CD14-positive monocyte (primary cell): ENCODE data around the gene RMRP. TPM values are rescaled to one million over a fixed set of nuclear protein-coding genes. Genes with fewer than 3 reads are reported as not detected.
A peak's percentile ranks its signal among the peaks of the same experiment; 100 is the strongest.

ENCODE experiments used
- DNase-seq, 3 donors: peaks; one replicate each; pipeline ENCODE4 v3.0.0-alpha.2; 2011 to 2022
- H2AFZ ChIP-seq: 2 replicates; pipeline ENCODE4 v1.6.0; 2012; ENCODE audit warnings: mild to moderate bottlenecking, low read depth, low read length, inconsistent platforms; ENCODE audit not compliant: insufficient read depth, poor library complexity, severe bottlenecking
- H3K27ac ChIP-seq, 2 donors: 1 replicate in 1 of 2; 2 replicates in 1 of 2; pipeline ENCODE4 v1.5.1; 2012 to 2013; ENCODE audit warnings: low read length in 2 of 2, control low read depth in 1 of 2, inconsistent platforms in 1 of 2, low read depth in 1 of 2, mild to moderate bottlenecking in 1 of 2
- H3K27me3 ChIP-seq, 2 donors: one replicate each; pipeline versions ENCODE4 v1.6.0 to v1.6.1; 2011 to 2013; ENCODE audit warnings: low read length in 2 of 2; ENCODE audit not compliant: control insufficient read depth in 2 of 2, insufficient read depth in 2 of 2
- H3K36me3 ChIP-seq, 2 donors: replicated peaks in 1 of 2; 1 replicate in 1 of 2; 2 replicates in 1 of 2; pipeline versions ENCODE4 v1.5.1 to v1.6.1; 2012 to 2013; ENCODE audit warnings: low read length in 2 of 2, control low read depth in 1 of 2, inconsistent platforms in 1 of 2, mild to moderate bottlenecking in 1 of 2; ENCODE audit not compliant: insufficient read depth in 2 of 2, control insufficient read depth in 1 of 2
- H3K4me1 ChIP-seq, 2 donors: 1 replicate in 1 of 2; 2 replicates in 1 of 2; pipeline versions ENCODE4 v1.5.1 to v1.6.1; 2012 to 2013; ENCODE audit warnings: low read length in 2 of 2, control low read depth in 1 of 2, inconsistent platforms in 1 of 2, mild to moderate bottlenecking in 1 of 2, moderate library complexity in 1 of 2; ENCODE audit not compliant: insufficient read depth in 2 of 2, control insufficient read depth in 1 of 2
- H3K4me2 ChIP-seq: replicated peaks from 2 replicates; pipeline ENCODE3; 2012; ENCODE audit warnings: low read length, moderate library complexity, mild to moderate bottlenecking; ENCODE audit not compliant: poor library complexity, severe bottlenecking; ENCODE audit errors: extremely low read depth
- H3K4me3 ChIP-seq, 3 experiments: fragments of 200-600 bp in 1 of 3; sonication (generic) in 1 of 3; replicated peaks in 1 of 3; 1 replicate in 2 of 3; 2 replicates in 1 of 3; pipeline ENCODE4 v1.5.1; 2011 to 2013; ENCODE audit warnings: low read length in 3 of 3, mild to moderate bottlenecking in 3 of 3, control low read depth in 2 of 3, low read depth in 2 of 3, inconsistent platforms in 1 of 3, moderate library complexity in 1 of 3
- H3K79me2 ChIP-seq: 2 replicates; pipeline ENCODE4 v1.6.0; 2012; ENCODE audit warnings: mild to moderate bottlenecking, control low read depth, inconsistent platforms, low read length, moderate library complexity; ENCODE audit not compliant: insufficient read depth
- H3K9ac ChIP-seq: 2 replicates; pipeline ENCODE4 v1.6.0; 2017; ENCODE audit warnings: low read length, mild to moderate bottlenecking; ENCODE audit not compliant: insufficient read depth, poor library complexity, severe bottlenecking
- H3K9me3 ChIP-seq, 2 donors: replicated peaks in 1 of 2; 1 replicate in 1 of 2; 2 replicates in 1 of 2; pipeline versions ENCODE4 v1.5.1 to v1.6.1; 2012 to 2013; ENCODE audit warnings: low read length in 2 of 2, control low read depth in 1 of 2; ENCODE audit not compliant: control insufficient read depth in 1 of 2, insufficient read depth in 1 of 2
- H4K20me1 ChIP-seq: 2 replicates; pipeline ENCODE4 v1.6.0; 2012; ENCODE audit warnings: mild to moderate bottlenecking, low read length, control low read depth, moderate library complexity; ENCODE audit not compliant: insufficient read depth
- H3K27ac Mint-ChIP-seq, 7 donors: one replicate each; pipeline ENCODE4 v1.8.0; 2020; ENCODE audit warnings: mild to moderate bottlenecking in 7 of 7, mixed read lengths in 7 of 7, moderate library complexity in 6 of 7, inconsistent platforms in 2 of 7
- H3K27me3 Mint-ChIP-seq, 3 donors: one replicate each; pipeline ENCODE4 v1.8.0; 2021 to 2022; ENCODE audit warnings: low read depth in 3 of 3, mild to moderate bottlenecking in 3 of 3, mixed read lengths in 3 of 3, moderate library complexity in 3 of 3, inconsistent platforms in 1 of 3
- H3K36me3 Mint-ChIP-seq, 2 donors: one replicate each; pipeline ENCODE4 v1.8.0; 2020; ENCODE audit warnings: mixed read lengths in 2 of 2, inconsistent platforms in 1 of 2, mild to moderate bottlenecking in 1 of 2
- H3K4me1 Mint-ChIP-seq: one replicate; pipeline ENCODE4 v1.8.0; 2020; ENCODE audit warnings: mild to moderate bottlenecking, mixed read lengths
- H3K4me3 Mint-ChIP-seq, 2 donors: one replicate each; pipeline ENCODE4 v1.8.0; 2020; ENCODE audit warnings: mild to moderate bottlenecking in 2 of 2, mixed read lengths in 2 of 2, moderate library complexity in 1 of 2
- H3K9me3 Mint-ChIP-seq, 7 donors: one replicate each; pipeline ENCODE4 v1.8.0; 2020 to 2022; ENCODE audit warnings: mixed read lengths in 7 of 7, mild to moderate bottlenecking in 6 of 7, moderate library complexity in 6 of 7, inconsistent platforms in 2 of 7
- WGBS: methylation state at CpG from one replicate; pipeline ENCODE4 v1.1.5; 2013; ENCODE audit warnings: missing lambda C conversion rate; ENCODE audit not compliant: insufficient coverage; 5-methylcytosine and 5-hydroxymethylcytosine counted together
- intact Hi-C, 2 donors: fragments of 100-400 bp; cut with micrococcal nuclease; formaldehyde crosslinking; loops; one replicate each; pipeline versions ENCODE4 v1.15.0 to v1.15.1; 2023
- polyA plus RNA-seq, 3 donors: library from polyadenylated mRNA; depleted of rRNA in 1 of 3; unstranded in 2 of 3; stranded (reverse) in 1 of 3; fragments of 300-500 nt in 2 of 3; fragments of >200 nt in 1 of 3; fragmentation: Illumina TruSeq in 2 of 3; gene quantifications; 1 replicate in 2 of 3; 2 replicates in 1 of 3; pipeline ENCODE4 v1.2.3, GENCODE V29; 2012 to 2021
- TF ChIP-seq, protein P1 (sequence below): fragments of 200-600 bp; IDR thresholded peaks from one replicate; pipeline ENCODE4 v1.8.0; 2022; ENCODE audit warnings: antibody characterized with exemption, mild to moderate bottlenecking

RMRP gene
- polyA plus RNA-seq, 3 donors, result 13.3 TPM; not detected in 2

DNA sequence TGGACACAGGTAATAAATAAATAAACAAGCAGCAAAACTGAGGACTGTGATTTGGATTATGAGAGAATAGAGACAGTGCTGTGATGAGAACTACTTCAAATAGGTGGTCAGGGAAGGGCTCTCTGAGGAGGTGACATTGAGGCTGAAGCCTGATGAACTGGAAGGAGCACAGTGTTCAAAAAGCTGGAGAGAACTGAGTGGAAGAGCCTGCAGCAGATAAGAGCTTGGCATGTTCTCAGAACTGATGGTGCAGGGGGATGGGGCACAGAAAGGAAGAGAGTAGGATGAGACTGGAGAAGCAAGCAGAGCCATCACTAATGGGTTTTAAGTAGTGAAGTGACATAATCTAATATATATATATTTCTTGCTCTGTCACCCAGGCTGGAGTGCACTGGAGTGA, 43.1 kb upstream of the RMRP start:
- H3K4me2 ChIP-seq, result no peak overlapping the region
- Mint-ChIP-seq H3K4me3 (no peak overlapping the region), H3K4me1 (no peaks in the 10 kb centered on the region), H3K9me3 (peaks cover 0 to 2% (median 0%) of the 10 kb centered on the region in 7 donors), H3K27ac (no peak overlapping the region), H3K27me3 (no peaks in the 10 kb centered on the region), H3K36me3 (peaks cover 0 to 33% of the 10 kb centered on the region in 2 donors)
- H3K4me1 ChIP-seq, result no peaks in the 10 kb centered on the region
- no peak overlapping the region for H3K4me3 ChIP-seq
- TF ChIP-seq, protein P1, sequence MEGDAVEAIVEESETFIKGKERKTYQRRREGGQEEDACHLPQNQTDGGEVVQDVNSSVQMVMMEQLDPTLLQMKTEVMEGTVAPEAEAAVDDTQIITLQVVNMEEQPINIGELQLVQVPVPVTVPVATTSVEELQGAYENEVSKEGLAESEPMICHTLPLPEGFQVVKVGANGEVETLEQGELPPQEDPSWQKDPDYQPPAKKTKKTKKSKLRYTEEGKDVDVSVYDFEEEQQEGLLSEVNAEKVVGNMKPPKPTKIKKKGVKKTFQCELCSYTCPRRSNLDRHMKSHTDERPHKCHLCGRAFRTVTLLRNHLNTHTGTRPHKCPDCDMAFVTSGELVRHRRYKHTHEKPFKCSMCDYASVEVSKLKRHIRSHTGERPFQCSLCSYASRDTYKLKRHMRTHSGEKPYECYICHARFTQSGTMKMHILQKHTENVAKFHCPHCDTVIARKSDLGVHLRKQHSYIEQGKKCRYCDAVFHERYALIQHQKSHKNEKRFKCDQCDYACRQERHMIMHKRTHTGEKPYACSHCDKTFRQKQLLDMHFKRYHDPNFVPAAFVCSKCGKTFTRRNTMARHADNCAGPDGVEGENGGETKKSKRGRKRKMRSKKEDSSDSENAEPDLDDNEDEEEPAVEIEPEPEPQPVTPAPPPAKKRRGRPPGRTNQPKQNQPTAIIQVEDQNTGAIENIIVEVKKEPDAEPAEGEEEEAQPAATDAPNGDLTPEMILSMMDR, result no peak
- no peak for DNase-seq
- no peak overlapping the region for H3K9ac ChIP-seq
- peaks cover 100% of the 10 kb centered on the region for H4K20me1 ChIP-seq
- peaks cover 98 to 100% of the 10 kb centered on the region in 2 donors for H3K36me3 ChIP-seq
- H2AFZ ChIP-seq, result no peak overlapping the region
- intact Hi-C loops, result no loop called here
- H3K27ac ChIP-seq, result no peak overlapping the region
- no peaks in the 10 kb centered on the region for H3K9me3 ChIP-seq
- H3K27me3 ChIP-seq, result no peaks in the 10 kb centered on the region
- H3K79me2 ChIP-seq, result no peaks in the 10 kb centered on the region

DNA sequence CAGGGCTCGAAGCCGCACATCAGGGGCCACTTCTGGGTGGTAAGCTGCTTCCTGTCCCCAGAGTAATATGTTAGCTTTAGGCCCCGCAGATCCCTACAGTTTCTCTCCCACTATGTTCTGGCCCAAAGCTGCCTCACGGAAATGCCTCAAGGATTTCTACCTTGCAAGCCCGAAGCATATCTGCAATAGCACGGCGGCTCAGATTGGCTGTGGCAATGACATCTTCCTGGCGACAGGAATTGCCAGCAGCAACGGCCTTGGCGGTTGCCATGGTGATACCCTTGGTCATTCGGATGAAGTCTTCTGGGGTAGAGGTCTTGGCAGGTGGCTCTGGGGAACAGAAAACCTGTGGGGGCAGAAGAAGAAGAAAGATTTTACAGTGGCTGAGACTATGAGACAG, 42.2 kb upstream of the RMRP start:
- TF ChIP-seq, protein P1, result no peak

More for the DNA sequence above, 42.2 kb upstream of the RMRP start:
- H3K4me1 ChIP-seq, result no peaks in the 10 kb centered on the region
- H3K9me3 ChIP-seq, result no peaks in the 10 kb centered on the region
- WGBS, result 96% methylated on average over 11 of the region's 11 CpGs
- Mint-ChIP-seq H3K27me3 (no peaks in the 10 kb centered on the region), H3K4me1 (no peaks in the 10 kb centered on the region), H3K4me3 (no peak overlapping the region), H3K36me3 (peaks cover 0 to 25% of the 10 kb centered on the region in 2 donors), H3K27ac (no peak overlapping the region), H3K9me3 (peaks cover 0 to 2% (median 0%) of the 10 kb centered on the region in 7 donors)
- H3K36me3 ChIP-seq, result peaks cover 91 to 95% of the 10 kb centered on the region in 2 donors
- intact Hi-C loops, result no loop called here
- H3K4me2 ChIP-seq, result no peak overlapping the region
- H4K20me1 ChIP-seq, result peaks cover 96% of the 10 kb centered on the region
- H3K9ac ChIP-seq, result no peak overlapping the region
- H3K27ac ChIP-seq, result peak overlapping the region in 1 of 2 donors; percentile 34
- H3K79me2 ChIP-seq, result no peaks in the 10 kb centered on the region
- no peaks in the 10 kb centered on the region for H3K27me3 ChIP-seq
- H2AFZ ChIP-seq, result no peak overlapping the region
- no peak overlapping the region for H3K4me3 ChIP-seq
- DNase-seq, result no peak
